Liver (tissue), 3 donors: ENCODE measurements around the gene SRP14.

Experiments
- CTCF ChIP-seq: fragments of 150-350 bp; IDR thresholded peaks from 2 replicates; pipeline ENCODE4 v1.5.1; 2017; ENCODE audit warnings: improper control_type of control experiment, low read depth, low read length; ENCODE audit not compliant: missing input control
- EGR1 ChIP-seq, 2 donors: IDR thresholded peaks; 2 replicates each; pipeline ENCODE4 v1.6.1; 2016 to 2018; ENCODE audit warnings: antibody characterized with exemption in 2 of 2, low read depth in 2 of 2
- FOXA1 ChIP-seq: IDR thresholded peaks from 2 replicates; pipeline ENCODE4 v1.6.1; 2016; ENCODE audit warnings: antibody characterized with exemption
- GABPA ChIP-seq, 2 donors: IDR thresholded peaks in 1 of 2; conservative IDR thresholded peaks in 1 of 2; 2 replicates each; pipeline ENCODE4 v1.6.1; 2016; ENCODE audit warnings: antibody characterized with exemption in 2 of 2, mild to moderate bottlenecking in 1 of 2, moderate library complexity in 1 of 2
- RAD21 ChIP-seq, 2 donors: IDR thresholded peaks; 2 replicates each; pipeline ENCODE4 v1.6.1; 2016; ENCODE audit warnings: antibody characterized with exemption in 2 of 2, mild to moderate bottlenecking in 2 of 2
- YY1 ChIP-seq: IDR thresholded peaks from 2 replicates; pipeline ENCODE4 v1.6.1; 2016; ENCODE audit warnings: antibody characterized with exemption, mild to moderate bottlenecking
- TF ChIP-seq, protein P1 (sequence below): IDR thresholded peaks from 2 replicates; pipeline ENCODE4 v1.6.1; 2016; ENCODE audit warnings: antibody characterized with exemption, mild to moderate bottlenecking
- TF ChIP-seq, protein P2 (sequence below): IDR thresholded peaks from 2 replicates; pipeline ENCODE4 v1.6.1; 2016; ENCODE audit warnings: antibody characterized with exemption
- donor health status: healthy.
- donor health status: healthy.

GRCh38 chr15:40075298-40076044, 36.5 kb upstream of the SRP14 start:
- TF ChIP-seq CTCF (no peak), RAD21 (IDR thresholded peaks at IDR 0.05) (no peak), EGR1 (IDR thresholded peaks at IDR 0.05; ENCODE audit: low read depth in 2 of 2) (no peak), FOXA1 (no peak), GABPA (IDR thresholded peaks at IDR 0.05 in 1 of 2, conservative IDR thresholded peaks at IDR 0.05 in 1 of 2) (no peak), YY1 (no peak)
- TF ChIP-seq, protein P1, sequence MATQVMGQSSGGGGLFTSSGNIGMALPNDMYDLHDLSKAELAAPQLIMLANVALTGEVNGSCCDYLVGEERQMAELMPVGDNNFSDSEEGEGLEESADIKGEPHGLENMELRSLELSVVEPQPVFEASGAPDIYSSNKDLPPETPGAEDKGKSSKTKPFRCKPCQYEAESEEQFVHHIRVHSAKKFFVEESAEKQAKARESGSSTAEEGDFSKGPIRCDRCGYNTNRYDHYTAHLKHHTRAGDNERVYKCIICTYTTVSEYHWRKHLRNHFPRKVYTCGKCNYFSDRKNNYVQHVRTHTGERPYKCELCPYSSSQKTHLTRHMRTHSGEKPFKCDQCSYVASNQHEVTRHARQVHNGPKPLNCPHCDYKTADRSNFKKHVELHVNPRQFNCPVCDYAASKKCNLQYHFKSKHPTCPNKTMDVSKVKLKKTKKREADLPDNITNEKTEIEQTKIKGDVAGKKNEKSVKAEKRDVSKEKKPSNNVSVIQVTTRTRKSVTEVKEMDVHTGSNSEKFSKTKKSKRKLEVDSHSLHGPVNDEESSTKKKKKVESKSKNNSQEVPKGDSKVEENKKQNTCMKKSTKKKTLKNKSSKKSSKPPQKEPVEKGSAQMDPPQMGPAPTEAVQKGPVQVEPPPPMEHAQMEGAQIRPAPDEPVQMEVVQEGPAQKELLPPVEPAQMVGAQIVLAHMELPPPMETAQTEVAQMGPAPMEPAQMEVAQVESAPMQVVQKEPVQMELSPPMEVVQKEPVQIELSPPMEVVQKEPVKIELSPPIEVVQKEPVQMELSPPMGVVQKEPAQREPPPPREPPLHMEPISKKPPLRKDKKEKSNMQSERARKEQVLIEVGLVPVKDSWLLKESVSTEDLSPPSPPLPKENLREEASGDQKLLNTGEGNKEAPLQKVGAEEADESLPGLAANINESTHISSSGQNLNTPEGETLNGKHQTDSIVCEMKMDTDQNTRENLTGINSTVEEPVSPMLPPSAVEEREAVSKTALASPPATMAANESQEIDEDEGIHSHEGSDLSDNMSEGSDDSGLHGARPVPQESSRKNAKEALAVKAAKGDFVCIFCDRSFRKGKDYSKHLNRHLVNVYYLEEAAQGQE = no peak
- TF ChIP-seq, protein P2, sequence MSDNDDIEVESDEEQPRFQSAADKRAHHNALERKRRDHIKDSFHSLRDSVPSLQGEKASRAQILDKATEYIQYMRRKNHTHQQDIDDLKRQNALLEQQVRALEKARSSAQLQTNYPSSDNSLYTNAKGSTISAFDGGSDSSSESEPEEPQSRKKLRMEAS = no peak
